OCI-LY1 (cell line): ENCODE data around the gene CD300C.

Source experiments
- H2AFZ ChIP-seq: fragments of 200-600 bp; sonication (generic), shearing (Covaris generic); 2 replicates; pipeline ENCODE4 v1.6.0; 2014; ENCODE audit warnings: antibody characterized with exemption, mild to moderate bottlenecking, low read length
- H3F3A ChIP-seq: fragments of 200-600 bp; sonication (generic), shearing (Covaris generic); 2 replicates; pipeline ENCODE4 v1.6.0; 2014; ENCODE audit warnings: mild to moderate bottlenecking, antibody characterized with exemption, low read length, moderate library complexity; ENCODE audit not compliant: insufficient read depth
- H3K27ac ChIP-seq: fragments of 200-600 bp; sonication (generic); 2 replicates; pipeline ENCODE4 v1.5.1; 2014; ENCODE audit warnings: low read length, mixed run types, mild to moderate bottlenecking, low read depth; ENCODE audit not compliant: poor library complexity, severe bottlenecking
- H3K27me3 ChIP-seq: fragments of 200-600 bp; sonication (generic); 2 replicates; pipeline ENCODE4 v1.6.0; 2014; ENCODE audit warnings: antibody characterized with exemption, mild to moderate bottlenecking, low read length, moderate library complexity; ENCODE audit not compliant: insufficient read depth
- H3K36me3 ChIP-seq: fragments of 200-600 bp; sonication (generic); 2 replicates; pipeline ENCODE4 v1.6.1; 2014; ENCODE audit warnings: mild to moderate bottlenecking, antibody characterized with exemption, low read length, moderate library complexity, mixed read lengths; ENCODE audit not compliant: insufficient read depth
- H3K4me1 ChIP-seq: fragments of 200-600 bp; sonication (generic); 2 replicates; pipeline ENCODE4 v1.5.1; 2014; ENCODE audit warnings: mild to moderate bottlenecking, low read length, moderate library complexity; ENCODE audit not compliant: insufficient read depth, severe bottlenecking
- H3K4me2 ChIP-seq: fragments of 200-600 bp; sonication (generic), shearing (Covaris generic); 2 replicates; pipeline ENCODE4 v1.6.1; 2014; ENCODE audit warnings: low read length
- H3K4me3 ChIP-seq: fragments of 200-600 bp; sonication (generic); 2 replicates; pipeline ENCODE4 v1.5.1; 2014; ENCODE audit warnings: low read length, low read depth, mild to moderate bottlenecking, mixed read lengths; ENCODE audit not compliant: poor library complexity, severe bottlenecking
- H3K79me2 ChIP-seq: fragments of 200-600 bp; shearing (Covaris generic); 2 replicates; pipeline ENCODE4 v1.6.1; 2016; ENCODE audit warnings: mixed run types, low read length, mixed read lengths; ENCODE audit not compliant: insufficient read depth
- H3K9ac ChIP-seq: fragments of 200-600 bp; sonication (generic), shearing (Covaris generic); 2 replicates; pipeline ENCODE4 v1.6.1; 2014; ENCODE audit warnings: mild to moderate bottlenecking, low read length, mixed read lengths
- H3K9me2 ChIP-seq: fragments of 200-600 bp; sonication (generic), shearing (Covaris generic); 2 replicates; pipeline ENCODE4 v1.6.1; 2014; ENCODE audit warnings: low read depth, mild to moderate bottlenecking, low read length, mixed read lengths
- H3K9me3 ChIP-seq: fragments of 200-600 bp; shearing (Covaris generic); 2 replicates; pipeline ENCODE4 v1.6.1; 2014; ENCODE audit warnings: low read length, mixed read lengths
- H4K20me1 ChIP-seq: fragments of 200-600 bp; sonication (generic), shearing (Covaris generic); 2 replicates; pipeline ENCODE4 v1.6.0; 2016; ENCODE audit warnings: mild to moderate bottlenecking, low read length; ENCODE audit not compliant: insufficient read depth
- EZH2 ChIP-seq: fragments of 200-600 bp; sonication (generic), shearing (Covaris generic); IDR thresholded peaks from 2 replicates; pipeline ENCODE4 v1.8.0; 2017; ENCODE audit warnings: borderline replicate concordance, mixed run types, mild to moderate bottlenecking, antibody characterized with exemption, low read length, moderate library complexity, mixed read lengths
- TF ChIP-seq, protein P1 (sequence below): fragments of 200-600 bp; sonication (generic), shearing (Covaris generic); IDR thresholded peaks from 2 replicates; pipeline ENCODE4 v1.5.1; 2017; ENCODE audit warnings: mild to moderate bottlenecking, antibody characterized with exemption, low read length, moderate library complexity, mixed read lengths

CD300C gene

DNA sequence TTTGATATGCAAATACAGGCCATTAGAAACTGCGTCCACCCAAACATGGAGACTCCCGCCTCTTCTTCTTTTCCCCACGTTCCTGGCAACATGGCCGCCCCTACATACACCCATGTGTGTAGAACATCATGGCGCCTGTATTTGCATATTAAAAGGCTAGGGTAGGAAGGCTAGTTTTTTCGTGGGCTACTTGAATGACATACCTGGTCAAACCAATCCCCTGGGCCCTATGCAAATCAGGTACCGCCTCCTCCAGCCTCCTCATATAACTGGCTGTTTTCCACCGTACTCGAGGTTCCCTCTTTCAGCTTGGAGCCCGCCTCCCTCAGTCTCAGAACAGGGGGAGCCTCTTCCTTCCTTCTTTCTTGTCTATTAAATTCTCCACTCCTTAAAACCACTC is 13.8 kb downstream of the CD300C start:
- Histone ChIP-seq H3K4me3 (no peak overlapping the region), H4K20me1 (no peaks in the 10 kb centered on the region), H3K9me2 (no peaks in the 10 kb centered on the region), H3K36me3 (no peaks in the 10 kb centered on the region; the same call in 1 of the 2 replicates), H3K27me3 (0 out of 2 replicates have a peak, but pooled peaks cover 4% of the 10 kb centered on the region), H2AFZ (no peak overlapping the region), H3K4me2 (no peak overlapping the region), H3F3A (no peaks in the 10 kb centered on the region), H3K9ac (no peak overlapping the region), H3K27ac (no peak overlapping the region), H3K9me3 (no peaks in the 10 kb centered on the region), H3K79me2 (no peaks in the 10 kb centered on the region), H3K4me1 (no peaks in the 10 kb centered on the region)
- TF ChIP-seq EZH2: no peak
- TF ChIP-seq, protein P1, sequence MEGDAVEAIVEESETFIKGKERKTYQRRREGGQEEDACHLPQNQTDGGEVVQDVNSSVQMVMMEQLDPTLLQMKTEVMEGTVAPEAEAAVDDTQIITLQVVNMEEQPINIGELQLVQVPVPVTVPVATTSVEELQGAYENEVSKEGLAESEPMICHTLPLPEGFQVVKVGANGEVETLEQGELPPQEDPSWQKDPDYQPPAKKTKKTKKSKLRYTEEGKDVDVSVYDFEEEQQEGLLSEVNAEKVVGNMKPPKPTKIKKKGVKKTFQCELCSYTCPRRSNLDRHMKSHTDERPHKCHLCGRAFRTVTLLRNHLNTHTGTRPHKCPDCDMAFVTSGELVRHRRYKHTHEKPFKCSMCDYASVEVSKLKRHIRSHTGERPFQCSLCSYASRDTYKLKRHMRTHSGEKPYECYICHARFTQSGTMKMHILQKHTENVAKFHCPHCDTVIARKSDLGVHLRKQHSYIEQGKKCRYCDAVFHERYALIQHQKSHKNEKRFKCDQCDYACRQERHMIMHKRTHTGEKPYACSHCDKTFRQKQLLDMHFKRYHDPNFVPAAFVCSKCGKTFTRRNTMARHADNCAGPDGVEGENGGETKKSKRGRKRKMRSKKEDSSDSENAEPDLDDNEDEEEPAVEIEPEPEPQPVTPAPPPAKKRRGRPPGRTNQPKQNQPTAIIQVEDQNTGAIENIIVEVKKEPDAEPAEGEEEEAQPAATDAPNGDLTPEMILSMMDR: no peak

DNA sequence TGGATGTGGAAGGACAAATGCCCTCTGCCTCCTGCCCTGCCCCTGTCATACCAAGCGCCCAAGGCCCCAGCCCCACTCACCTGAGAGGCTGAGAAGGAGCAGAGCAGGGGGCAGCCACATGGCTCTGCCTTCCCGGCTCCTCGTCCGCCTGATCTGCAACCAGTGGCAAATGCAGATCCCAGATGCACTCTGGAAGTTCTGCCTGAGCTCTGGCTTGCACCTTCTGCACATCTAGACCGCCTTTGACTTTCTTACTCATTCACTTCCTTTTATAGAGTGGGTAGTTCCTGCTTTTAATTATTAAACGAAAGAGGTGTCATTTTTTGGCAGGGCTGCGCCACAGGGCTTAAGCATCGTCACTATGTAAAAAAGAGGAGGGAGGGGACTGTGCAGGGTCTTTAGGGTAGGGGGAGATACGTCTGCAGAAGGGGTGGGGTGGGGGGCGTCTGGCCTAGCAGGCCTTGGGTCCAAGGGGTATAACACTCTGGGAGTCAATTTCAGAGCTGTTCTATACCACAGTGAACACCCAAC is 14.6 kb downstream of the CD300C start, which contains the start of gene CD300LB:
Gene CD300LB, minus strand, starts transcription at position 245 of the 531 bp plus-strand sequence. Its CDS starts 125 bp downstream, at position 120.
- TF ChIP-seq EZH2: no peak
- TF ChIP-seq, protein P1: no peak
- H3K4me2 ChIP-seq: no peak within 1 kb of the TSS

DNA sequence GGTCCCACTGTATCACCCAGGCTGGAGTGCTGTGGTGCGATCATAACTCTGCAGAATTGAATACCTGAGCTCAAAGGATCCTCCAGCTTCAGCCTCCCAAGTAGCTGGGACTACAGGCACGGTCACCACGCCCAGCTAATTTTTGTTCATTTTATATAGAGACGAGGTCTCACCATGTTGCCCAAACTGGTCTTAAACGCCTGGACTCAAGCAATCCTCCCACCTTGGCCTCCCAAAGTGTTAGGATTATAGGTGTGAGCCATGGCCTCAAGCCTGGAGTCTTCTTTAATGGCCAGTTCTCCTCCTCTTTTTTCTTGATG is 15.1 kb downstream of the CD300C start:
- TF ChIP-seq, protein P1: no peak
- no peak for TF ChIP-seq EZH2
- no peak overlapping the region for H3K9ac ChIP-seq

More for the DNA sequence above, 14.6 kb downstream of the CD300C start, which contains the start of gene CD300LB:
- H3K9me2 ChIP-seq: no peaks in the 10 kb centered on the region
- H3K27me3 ChIP-seq: 0 out of 2 replicates have a peak, but pooled peaks cover 4% of the 10 kb centered on the region
- H2AFZ ChIP-seq: no peak within 1 kb of the TSS
- H3K36me3 ChIP-seq: no peaks in the 10 kb centered on the region; the same call in 1 of the 2 replicates
- H3K9ac ChIP-seq: no peak within 1 kb of the TSS
- H3K4me1 ChIP-seq: no peaks in the 10 kb centered on the region
- no peaks in the 10 kb centered on the region for H3F3A ChIP-seq
- H3K4me3 ChIP-seq: no peak within 1 kb of the TSS
- H3K9me3 ChIP-seq: no peaks in the 10 kb centered on the region
- H3K79me2 ChIP-seq: no peaks in the 10 kb centered on the region
- H4K20me1 ChIP-seq: no peaks in the 10 kb centered on the region
- no peak within 1 kb of the TSS for H3K27ac ChIP-seq

More for the DNA sequence above, 15.1 kb downstream of the CD300C start:
- Histone ChIP-seq H3K79me2 (no peaks in the 10 kb centered on the region), H2AFZ (no peak overlapping the region), H3K9me2 (no peaks in the 10 kb centered on the region), H3K27me3 (0 out of 2 replicates have a peak, but pooled peaks cover 4% of the 10 kb centered on the region), H3F3A (no peaks in the 10 kb centered on the region), H3K4me1 (no peaks in the 10 kb centered on the region), H3K36me3 (no peaks in the 10 kb centered on the region; the same call in 1 of the 2 replicates), H3K27ac (no peak overlapping the region), H4K20me1 (no peaks in the 10 kb centered on the region), H3K4me3 (no peak overlapping the region), H3K9me3 (no peaks in the 10 kb centered on the region), H3K4me2 (no peak overlapping the region)
